Right kidney (tissue), 9 donors: ENCODE data around the gene CTRL.
"Not testable (repeated sequence)": the region's sequence is repeated elsewhere in the genome, so short reads cannot be mapped to it uniquely, and the experiment has no call there.

Experiments used
- DNase-seq: peaks from one replicate; pipeline ENCODE4 v3.0.0-alpha.2; 2016
- long read RNA-seq, 8 donors: transcript quantifications; one replicate each; lab custom pipeline, GENCODE V29; 2026

CTRL gene
- long read RNA-seq, donor 1, partial matches to known transcripts: 15 of 15 reads
- long read RNA-seq, donor 1, other reads (novel, unspliced or antisense): 0 of 15 reads
- long read RNA-seq, donor 2, partial matches to known transcripts: 5 of 5 reads
- long read RNA-seq, donor 2, other reads (novel, unspliced or antisense): 0 of 5 reads
- long read RNA-seq, donor 3: 0 reads
- long read RNA-seq, donor 4: 0 reads
- long read RNA-seq, donor 5, partial matches to known transcripts: 15 of 15 reads
- long read RNA-seq, donor 5, other reads (novel, unspliced or antisense): 0 of 15 reads
- long read RNA-seq, donor 6: 0 reads
- long read RNA-seq, donor 7: 0 reads
- long read RNA-seq, donor 8: 0 reads

DNA sequence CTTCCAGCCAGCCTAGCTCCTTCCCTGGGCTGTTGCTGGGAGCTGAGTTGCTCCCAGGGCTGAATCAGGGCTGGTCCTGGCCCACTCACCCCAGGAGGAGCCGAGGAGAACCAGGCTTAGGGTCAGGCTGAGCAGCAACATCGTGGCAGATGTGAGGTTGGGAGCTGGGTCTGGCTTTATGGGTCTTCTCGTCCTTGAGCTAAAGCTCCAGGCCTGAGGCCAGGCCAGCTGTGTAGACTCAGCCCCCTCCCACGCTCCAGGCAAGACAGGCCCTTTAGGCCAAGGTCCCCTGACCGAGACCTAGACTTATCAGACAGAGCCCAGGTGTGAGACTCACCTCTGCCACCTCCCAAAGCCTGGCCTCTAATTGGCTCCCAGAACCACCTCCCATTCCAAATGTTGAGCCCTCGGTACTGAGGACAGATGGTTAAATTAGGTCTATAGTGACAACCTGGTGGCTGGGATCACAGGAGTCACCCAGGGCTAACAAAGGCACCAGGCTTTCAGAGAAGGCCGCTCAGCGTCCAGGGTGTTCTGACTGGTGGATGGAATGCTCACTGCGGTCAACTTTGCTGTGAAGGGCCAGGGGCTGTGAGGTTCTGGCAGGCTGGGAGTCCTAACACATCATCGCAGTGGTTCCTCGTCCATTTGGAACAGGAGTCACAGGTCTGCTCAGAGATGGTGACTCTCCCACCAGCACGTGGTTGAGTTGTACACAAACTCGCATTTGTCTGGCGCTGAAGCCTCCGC is at the start of gene CTRL:
Gene CTRL, minus strand, starts transcription at position 151 of the 750 bp plus-strand sequence. Its CDS starts 10 bp downstream, at position 141.
- no peak for DNase-seq

DNA sequence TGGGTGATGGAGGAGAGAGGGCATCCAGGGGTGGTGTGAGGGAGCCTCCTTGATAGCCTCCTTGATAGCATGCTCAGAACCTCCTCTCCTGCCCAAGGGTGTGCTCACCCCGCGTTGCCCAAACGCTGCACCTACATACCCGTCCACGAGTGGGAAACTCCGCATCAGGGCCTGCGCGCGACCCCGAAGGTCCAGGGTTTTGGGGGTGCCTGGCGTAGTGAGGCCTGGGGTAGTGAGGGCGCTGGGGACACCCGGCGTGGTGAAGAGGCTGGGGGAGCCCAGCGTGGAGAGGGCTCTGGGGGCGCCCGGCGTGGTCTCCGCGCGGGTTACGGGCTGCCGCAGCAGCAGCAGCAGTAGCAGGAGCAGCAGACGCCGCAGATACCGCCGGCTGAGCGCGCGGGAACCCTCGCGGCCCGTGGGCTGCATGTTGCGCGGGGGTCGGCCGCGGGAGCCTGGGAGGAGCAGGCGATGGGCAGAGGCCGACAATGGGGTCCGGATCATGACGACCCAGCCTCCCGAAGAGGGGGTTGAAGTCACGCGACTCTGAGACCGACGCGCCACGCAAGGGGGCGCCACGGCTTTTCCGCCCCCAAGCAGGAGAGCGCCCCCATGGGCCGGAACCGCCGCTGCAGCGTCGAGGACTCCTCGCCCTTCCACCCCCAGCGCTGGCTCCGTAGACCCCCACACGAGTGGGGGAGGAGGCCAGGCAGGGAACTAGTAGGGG is 48.5 kb upstream of the CTRL start, which contains the start of gene DPEP3:
Gene DPEP3, minus strand, starts transcription at position 545 of the 724 bp plus-strand sequence. Its CDS starts 119 bp downstream, at position 426.
- DNase-seq: no peak

DNA sequence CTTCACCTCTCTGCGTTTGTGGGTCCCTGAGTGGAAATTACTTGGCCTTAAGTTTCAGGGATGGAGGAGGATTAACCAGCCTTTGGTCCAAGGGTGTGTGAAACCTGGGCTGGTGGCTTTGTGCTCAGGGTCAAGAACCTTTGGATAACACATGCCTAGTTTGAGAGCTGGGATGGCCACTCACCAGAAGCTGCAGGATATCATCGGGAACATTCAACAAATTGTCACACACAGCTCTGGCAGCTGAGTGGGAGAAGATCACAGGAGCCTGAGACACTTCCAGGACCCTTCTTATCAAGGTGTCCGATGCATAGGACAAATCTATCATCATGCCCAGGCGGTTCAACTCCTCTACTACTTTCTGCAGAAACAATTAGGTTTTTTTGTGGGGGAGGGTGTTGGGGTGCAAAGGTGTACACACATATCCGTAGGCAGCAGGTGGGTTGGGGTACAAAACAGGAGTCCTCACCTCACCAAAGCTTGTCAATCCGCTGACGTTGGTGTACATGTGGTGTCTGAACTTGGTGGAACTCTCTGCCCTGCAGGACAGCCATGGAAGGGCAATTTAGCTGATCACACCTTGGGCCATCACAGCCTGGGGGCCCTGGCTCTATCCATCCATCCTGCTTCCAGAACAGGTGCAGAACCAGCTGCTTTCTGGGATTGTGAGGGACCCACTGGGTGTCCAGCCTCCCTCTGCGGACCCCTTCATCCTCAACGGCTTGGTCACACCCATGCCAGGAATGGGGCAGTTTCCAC is 46.0 kb upstream of the CTRL start:
- DNase-seq: no peak

DNA sequence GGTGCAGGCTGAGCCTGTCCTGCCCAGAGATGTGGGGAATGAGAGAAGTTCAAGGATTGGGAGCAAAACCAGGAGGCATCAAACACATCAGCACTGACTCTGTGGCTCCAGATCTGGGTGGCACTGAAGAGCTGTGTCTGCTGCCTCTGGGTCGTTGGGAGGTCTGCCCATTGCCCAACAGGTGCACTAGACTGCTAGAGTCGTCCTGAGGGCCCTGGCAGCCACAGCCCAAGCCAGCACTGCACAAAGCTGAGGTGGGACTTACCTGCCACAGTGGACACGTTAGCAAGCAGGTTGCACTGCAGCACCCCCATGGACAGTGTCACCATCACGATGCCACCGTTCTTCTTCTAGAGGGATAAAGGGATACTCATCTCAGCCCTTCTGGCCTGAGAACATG is 45.3 kb upstream of the CTRL start:
- DNase-seq: no peak

DNA sequence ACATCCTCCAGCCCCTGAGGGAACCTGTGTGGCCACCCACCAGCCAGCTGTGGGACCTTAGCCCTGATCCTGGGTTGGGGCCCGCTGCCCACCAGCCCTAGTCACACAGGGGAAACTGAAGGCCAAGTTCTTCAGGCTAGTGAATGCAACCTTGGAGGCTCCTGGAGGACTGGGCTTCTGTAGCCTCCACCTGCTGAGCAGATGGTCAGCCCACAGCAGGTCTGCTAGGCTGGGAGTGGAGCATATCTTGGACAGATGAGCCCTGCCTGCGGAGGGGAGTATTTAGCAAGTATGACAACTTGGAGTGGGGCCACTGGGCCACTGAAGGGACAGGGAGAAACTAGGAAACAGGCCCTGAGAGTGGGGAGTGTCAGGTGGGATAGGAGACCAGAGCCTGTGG is 44.5 kb upstream of the CTRL start:
- no peak for DNase-seq

DNA sequence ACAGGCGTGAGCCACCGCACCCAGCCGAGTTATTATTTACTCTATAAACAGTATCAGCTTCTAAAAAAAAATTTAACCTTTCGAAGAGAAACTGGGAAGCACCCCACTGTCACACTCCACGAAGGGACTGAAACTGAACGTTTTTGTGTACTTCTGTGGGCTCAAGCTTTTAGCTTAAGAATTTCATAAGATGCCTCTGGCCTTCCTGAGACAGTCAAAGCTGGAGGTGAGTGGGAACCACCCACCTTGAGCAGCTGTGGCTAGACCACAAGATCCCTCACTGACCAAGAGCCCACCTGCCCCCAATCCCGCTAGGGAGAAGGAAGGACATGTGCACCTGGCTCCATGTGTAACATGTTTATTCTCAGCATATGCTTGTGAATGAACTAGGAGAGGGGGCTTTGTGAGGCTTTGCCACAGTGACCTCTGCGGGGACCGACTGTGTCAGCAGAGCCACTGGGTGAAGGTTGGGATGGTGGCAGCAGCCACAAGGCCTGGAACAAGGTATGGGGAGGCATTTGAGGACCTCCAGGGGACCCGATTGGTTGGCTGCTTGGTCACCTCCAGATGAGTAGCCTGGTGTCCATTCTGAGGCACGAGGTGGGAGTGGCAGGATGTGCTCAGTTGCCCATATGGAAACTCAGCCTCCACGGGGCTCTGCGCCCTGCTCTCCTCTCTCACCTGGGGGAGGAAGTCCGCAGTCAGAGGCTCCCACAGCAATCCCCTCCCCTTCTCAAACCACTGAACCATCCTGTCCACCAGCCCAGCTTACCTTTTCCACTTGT is 43.9 kb upstream of the CTRL start:
- DNase-seq: no peak

DNA sequence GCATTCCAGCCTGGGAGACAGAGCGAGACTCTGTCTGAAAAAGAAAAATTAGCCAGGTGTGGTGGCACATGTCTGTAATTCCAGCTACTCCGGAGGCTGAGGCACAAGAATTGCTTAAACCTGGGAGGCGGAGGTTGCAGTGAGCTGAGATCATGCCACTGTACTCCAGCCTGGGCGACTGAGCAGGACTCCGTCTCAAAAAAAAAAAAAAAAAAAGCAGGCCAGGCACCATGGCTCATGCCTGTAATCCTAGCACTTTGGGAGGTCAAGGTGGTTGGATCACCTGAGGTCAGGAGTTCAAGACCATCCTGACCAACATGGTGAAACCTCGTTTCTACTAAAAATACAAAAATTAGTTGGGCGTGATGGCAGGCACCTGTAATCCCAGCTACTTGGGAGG is 40.6 kb upstream of the CTRL start:
- DNase-seq: not testable (repeated sequence)

DNA sequence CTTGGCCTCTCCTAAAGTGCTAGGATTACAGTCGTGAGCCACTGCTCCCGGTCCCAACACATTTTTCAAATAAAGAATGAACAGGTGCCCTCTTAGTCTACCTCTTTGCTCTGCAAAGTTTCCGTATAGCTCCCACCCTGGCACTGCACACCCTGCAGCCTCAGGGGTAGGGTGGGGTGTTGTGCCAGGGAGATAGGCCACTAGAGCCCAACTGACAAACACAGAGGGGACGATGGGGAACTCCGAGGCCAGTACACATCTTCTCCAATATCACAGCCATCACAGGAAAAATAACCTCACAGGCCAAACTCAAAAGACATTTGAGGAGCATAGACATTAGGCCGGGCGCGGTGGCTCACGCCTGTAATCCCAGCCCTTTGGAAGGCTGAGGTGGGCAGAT is 39.4 kb upstream of the CTRL start:
- DNase-seq: no peak

DNA sequence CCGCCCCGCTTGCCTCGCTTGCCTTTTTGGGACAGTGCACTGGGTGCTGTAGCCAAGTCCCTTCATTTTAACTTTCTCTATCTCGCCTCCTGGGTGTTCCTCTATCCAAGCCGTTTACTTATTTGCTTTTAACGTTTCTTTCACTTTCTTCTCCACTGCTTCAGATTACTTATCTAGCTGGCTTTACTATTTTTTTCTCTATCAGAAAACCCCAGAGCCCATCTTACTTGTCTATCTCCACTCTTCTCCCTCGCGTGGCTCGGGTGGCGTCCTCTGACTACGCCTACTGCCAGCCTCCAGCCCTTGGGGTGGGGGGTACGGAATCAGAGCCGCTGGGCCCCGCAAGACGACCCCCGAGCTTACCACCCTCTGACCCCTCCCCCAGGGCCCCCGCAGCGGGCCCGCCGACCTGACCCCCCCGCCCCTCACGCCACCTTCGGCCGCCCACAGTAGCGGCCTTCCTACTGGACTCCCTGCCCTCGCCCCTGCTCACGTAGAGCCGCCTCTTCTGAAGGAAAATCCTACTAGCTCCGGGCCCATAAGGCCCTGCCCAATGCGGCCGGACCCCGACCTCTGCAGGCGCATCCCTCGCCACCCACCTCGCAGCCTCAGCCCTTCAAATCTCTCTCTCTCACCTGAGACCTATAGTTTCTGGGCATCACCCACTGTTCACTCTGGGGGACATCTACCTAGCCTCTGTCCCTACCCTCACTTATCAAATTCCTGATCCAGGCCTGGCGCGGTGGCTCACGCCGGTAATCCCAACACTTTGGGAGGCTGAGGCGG is 37.8 kb upstream of the CTRL start:
- peak; percentile 67 for DNase-seq

DNA sequence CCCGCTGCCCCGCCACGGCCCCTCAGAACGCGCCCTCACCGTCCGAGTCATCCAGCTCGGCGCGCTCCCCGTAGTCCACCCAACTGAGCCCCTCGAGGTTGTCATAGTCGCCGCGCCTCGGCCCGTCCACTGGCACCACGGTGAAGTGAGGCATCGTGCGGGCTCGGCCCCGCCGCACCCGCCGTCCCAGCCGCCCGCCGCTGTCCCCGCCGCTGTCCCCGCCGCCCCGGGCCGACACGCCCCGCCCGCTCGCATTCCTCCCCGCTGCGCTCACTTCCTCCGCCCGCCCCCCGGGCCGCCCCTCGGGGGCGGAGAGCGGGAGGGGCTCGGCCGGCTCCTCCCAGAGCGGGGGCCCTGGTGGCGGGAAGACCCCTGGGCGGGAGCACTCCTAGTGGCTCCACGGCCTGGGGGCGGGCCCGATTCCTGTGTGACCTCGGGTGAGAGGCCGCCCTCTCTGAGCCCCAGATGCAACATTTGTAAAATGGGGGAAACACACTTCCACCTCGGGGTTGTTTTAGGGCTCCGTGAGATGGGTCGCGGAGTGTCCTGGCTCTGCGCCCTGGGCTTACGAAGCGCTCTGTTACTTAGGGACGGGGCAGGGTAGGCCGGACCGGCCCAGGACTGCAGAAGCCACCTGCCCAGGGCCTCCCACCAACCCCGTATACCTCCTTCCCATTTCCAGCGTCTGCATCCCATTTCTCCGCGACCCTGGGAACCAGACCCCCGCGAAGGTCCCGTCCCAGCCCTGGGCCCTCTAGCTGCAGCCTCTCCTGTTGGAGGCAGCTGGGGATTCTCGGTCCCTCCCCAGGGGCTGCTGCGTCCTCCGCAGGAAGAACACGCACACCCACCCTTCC is 37.0 kb upstream of the CTRL start, which contains the start of gene SLC12A4:
Gene SLC12A4, minus strand, starts transcription at position 238 of the 854 bp plus-strand sequence. Its CDS starts 84 bp downstream, at position 154.
- DNase-seq: peak; percentile 86

DNA sequence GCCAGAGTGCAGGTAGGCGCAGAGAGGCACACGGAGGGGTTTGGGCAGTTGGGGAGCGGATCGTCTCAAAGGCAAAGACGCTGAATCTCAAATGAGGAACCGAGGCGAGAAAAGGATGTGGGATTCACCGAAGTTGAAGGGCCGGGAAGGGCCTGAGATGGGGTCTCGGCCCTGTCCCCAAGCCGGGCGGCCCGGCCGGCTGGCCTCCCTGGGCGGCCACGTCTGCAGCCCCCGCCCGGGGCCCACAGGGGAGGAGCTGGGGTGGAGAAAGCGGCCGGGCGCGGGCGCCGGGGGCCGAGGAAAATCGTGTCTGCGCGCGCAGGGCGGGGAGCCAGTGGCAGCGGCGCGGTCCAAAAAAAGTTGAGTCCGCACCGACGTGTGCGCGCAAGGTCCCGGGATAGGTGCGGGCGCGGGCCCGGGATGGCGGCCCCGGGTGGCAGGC is 36.3 kb upstream of the CTRL start:
- DNase-seq: no peak

DNA sequence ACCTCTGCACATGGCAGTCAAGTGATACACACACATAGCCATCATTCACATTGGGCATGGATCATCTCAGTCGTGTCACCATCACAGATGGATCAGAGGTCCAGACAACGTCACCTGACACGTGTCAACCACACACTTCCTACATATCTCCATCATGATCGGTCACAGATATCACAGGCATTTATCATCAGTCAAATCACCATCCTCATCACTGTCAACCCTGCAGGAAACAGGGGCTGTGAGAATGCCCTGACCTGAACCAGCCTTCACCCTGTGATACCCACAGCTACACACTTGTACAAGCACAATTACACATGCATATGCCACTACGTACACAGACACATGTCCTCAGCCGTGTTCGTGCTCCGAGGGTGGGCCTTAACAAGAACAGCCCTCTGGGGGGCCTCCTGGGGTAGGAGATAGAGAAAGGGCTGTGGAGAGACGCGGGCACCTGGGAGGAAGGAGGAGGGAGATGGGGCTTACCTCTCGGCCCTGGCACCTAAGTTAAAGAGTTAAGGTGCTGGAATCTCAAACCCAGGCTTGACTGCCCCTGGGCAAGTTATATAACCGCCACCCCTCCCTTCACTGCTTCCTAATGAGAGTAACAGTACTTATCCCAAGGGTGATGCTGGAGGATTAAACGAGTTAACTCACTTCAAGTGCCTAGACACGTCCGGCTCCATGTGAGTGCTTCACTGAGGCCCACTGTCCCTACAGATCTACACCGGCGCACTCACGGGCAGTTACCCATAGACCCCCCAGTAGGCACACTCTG is 35.7 kb upstream of the CTRL start:
- DNase-seq: no peak

DNA sequence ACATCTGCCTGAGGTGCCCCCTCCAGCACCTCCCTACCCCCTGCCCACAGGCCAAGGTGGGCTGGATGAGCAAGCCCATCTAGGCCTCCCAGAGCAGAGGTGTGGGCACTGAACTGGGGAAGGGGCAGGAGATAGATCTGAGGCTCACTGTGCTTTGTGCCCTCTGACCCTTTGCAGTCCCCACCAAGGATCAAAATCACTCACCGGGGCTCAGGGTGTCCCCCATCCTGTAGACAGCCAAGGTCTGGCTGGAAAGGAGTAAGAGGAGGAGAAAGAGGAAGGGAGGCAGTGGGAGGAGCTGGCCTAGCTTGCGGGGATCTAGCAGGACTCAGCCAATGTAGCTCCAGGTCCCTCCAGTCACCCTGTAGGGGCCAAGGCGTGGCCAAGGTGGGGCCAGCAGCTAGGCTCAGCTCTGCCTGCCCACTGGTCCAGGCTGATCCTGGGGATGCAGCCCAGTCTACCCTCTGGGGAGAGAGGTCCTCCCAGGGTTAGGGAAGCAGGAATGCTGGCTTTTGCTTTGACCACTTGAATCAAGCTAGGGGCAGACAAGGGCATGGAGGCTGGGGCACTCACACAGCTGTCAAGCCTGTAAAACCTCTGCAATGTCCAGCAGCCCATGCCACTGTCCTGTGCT is 35.0 kb upstream of the CTRL start:
- DNase-seq: no peak

DNA sequence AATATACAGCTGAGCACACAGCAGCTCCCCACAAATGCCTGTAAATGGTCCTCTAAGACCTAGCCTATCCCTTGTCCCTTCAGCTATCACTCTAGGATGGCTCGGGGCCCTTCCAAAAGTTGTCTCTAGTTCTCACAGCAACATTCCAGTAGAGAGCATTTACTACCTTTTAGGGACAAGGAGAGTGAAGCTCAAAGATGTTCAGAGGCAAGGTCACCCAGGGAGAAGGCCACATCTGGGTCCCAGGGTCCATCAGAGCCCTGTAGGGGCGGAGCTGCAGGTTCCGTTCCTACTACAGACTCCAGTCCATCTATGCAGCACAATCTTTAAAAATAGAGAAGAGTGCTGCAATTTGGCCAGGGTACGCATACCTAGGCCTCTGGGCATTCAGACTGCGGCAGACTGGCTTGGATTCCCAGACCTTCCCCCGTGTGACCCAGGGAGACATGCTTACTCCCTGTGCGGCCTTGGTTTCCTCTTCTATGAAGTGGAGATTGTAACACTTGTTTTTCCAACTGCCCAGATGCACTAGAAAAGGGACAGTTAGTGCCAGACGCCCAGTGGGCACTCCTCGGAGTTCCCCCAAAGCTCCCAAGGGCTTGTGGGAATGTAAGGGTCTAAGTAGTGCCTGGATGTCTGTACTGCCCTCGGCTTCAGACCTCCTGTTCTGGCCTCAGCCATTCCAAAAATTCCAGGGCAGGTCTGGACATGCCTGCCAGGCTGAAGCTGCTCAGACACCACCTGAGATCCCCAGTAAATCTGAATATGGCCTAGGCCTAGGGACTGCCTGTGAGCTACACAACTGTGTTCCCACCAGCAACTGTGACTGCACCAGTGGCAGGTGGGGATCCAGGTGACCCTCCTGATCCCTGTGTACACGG is 34.2 kb upstream of the CTRL start:
- no peak for DNase-seq

DNA sequence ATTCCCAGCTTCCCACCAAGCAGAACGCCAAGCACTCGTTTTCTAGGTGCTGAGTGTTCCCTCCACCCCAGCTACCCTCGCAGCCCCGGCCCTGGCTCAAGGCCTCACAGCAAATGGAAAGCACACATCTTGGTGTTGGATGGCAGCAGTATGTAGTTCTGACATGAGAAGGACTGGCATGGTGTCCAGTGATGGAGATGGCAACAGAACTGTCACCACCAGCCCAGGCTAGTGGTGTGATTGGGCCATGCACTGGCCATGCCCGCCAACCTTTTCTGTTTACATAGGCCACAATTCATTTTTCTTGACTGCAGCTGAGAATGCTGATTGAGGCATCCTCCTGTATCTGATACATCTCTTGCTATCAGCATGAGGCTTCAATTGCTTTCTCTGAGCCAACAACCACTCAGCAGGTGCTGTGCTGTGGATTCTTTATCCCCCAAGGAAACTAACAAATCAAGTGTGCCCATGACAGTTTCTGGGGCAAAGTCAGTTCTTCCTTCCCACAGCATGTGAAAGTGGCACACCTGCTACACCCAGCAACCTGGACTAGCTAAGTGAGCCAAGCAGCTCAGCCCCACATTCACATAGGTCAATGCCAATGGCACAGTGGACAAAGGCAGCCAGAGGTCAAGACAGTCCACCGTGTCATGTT is 32.9 kb upstream of the CTRL start:
- DNase-seq: no peak

DNA sequence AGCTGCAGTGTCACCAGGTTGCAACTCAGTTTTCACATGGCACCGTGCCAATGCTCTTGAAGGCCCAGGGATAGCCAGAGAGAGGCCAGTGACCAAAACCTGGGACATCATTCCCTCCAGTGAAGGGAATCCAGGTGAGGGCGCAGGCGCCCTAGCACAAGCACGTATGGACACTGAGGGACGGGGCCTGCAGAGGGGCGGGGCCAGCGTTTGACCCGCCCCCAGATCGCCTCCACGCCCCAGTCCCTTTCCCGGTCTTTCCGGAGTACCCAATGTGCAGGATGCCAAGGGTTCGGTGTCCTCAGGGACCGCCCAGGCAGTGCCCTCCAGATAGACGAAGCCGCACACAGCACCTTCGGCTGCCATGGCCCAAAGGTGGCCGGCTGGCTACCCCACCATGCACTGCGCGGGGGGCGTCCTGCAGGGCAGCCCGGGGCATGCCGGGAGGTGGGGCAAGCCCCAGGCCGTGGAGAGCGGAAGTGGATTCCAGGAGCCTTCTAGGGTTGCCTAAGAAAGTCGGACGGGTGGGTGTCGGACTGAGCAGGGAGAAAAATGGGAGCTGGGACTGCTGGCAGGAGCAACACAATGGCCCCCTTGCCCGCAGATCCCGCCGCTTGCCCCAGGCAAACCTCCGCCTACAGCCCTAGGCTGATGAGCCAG is 32.1 kb upstream of the CTRL start:
- peak; percentile 45 for DNase-seq
